Left colon (tissue), 2 donors: ENCODE data around the gene AADAT. TPM values are rescaled to one million over a fixed set of nuclear protein-coding genes. Genes with fewer than 3 reads are reported as not detected.

Experiments used
- ATAC-seq: fragments of 200-7000 bp; cut with Tn5 transposase; one replicate; pipeline ENCODE4 v1.9.1; 2020; ENCODE audit warnings: mild to moderate bottlenecking, moderate library complexity
- DNase-seq, 2 donors: peaks; one replicate each; pipeline ENCODE4 v3.0.0-alpha.2; 2020
- intact Hi-C, 2 donors: fragments of 100-400 bp; cut with DNase I in 1 of 2; cut with micrococcal nuclease in 1 of 2; formaldehyde crosslinking; loops; one replicate each; pipeline versions ENCODE4 v1.11.2 to v1.14.0; 2022; cut with DNase I, micrococcal nuclease
- total RNA-seq, 2 donors: library from RNA; stranded (reverse); fragmentation: NEBNext Ultra II Directional; extraction: Animal tissue kit (Norgen Biotek cat#: 25700); gene quantifications; one replicate each; pipeline ENCODE4 v1.2.1, GENCODE V29; 2021
- donor health status: DM: no; HTN: no; CAD: no.
- donor health status: DM: yes; HTN: yes; CAD: no.

The AADAT gene
- total RNA-seq, 2 donors from 2014 or later: 3.8 to 4.0 TPM

- DNase-seq (no peak), ATAC-seq (no peak)
- intact Hi-C loops: loop anchor here in 1 of 2 donors (10.0 kb wide), 1 partner anchor 225 kb away; no protein-coding TSS in a partner anchor
Measured at GRCh38 chr4:170040031-170040680, 49.6 kb downstream of the AADAT start.

DNA sequence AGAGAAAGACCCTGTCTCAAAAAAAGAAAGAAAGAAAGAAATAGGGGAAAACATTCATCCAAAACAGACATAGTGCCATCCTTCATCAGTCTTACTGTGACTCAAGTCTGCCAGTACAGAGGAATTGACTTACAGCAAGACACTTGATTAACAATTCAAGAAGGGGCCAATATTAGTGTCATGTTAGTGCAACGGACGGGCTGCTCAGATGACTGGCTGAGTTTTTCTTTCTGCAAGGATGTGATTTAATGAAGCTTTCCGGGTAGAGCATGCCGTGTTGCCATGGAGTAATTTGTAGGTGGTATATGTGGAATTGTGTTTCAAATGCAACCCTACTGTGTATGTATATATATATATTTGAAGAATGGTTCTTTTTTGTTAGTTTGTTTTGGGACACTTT, 51.0 kb downstream of the AADAT start:
- intact Hi-C loops: no loop called here
- ATAC-seq: no peak
- DNase-seq: no peak

- intact Hi-C loops: no loop called here
- DNase-seq (no peak), ATAC-seq (no peak)
Measured at GRCh38 chr4:170038232-170038631, 51.5 kb downstream of the AADAT start.

DNA sequence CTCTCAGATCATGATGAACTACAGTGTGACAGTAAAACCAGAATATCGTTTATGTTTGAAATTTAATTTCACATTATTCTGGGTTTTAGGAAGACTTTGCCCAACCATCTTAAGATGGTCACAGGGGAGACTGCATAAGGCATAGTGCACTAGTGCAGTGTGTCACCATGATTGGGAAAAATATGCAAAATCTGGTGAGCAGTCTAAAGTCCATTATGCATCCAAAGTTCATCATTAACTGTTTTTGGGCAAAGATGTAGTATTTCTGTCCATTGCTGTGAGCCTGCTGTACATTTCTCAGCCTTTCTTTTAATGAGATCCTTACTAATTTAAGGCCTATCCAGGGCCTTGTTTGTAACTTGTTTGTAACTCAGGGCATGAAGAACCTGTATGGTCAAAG, 52.3 kb downstream of the AADAT start:
- no peak for ATAC-seq

GRCh38 chr4:170035845-170036244, 53.9 kb downstream of the AADAT start:
- no peak for ATAC-seq
- intact Hi-C loops: no loop called here

More for the DNA sequence above, 52.3 kb downstream of the AADAT start:
- intact Hi-C loops: no loop called here
- DNase-seq: no peak

DNA sequence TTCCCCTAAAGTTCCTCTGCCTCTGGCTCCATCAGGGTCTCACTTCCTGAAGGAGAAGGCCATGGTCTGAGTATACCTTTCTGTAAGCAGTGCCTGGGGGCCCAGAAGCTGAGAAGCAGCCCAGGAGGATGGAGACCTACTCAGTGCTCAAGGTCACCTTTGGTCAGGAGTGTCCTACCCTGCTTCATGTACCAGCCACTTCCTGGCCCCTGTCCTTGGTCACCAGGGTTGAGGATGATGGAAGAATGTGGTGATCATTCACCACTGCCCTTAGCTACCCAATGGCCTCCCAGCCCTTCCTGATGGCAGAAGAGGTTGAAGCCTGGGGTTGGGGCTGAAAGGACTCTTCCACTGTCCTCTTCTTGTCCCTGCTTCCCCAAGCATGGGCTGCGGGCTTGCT, 54.5 kb downstream of the AADAT start:
- ATAC-seq (no peak), DNase-seq (no peak)
- intact Hi-C loops: no loop called here

More at GRCh38 chr4:170035845-170036244, 53.9 kb downstream of the AADAT start:
- DNase-seq: no peak

- ATAC-seq (no peak), DNase-seq (no peak)
- intact Hi-C loops: no loop called here
Measured at GRCh38 chr4:170033999-170034398, 55.8 kb downstream of the AADAT start.

DNA sequence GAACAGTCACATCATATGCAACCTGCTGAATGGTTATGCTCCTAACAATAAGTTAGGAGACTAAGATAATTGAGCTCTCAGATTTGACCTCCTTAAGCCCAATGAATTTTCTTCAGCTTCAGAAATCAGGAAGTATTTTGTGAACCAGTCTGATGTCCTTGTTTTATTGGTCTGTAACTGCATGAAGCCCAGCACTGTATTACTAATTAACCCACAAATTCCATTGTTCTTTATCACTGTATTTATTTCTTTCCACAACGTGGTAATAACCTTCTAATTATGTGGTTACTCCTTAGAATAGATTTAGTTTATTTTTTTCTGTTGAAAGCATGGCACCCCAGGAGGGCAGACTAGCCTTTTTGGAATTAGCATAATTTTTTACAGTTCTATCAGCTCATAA, 59.6 kb downstream of the AADAT start:
- no peak for DNase-seq
- intact Hi-C loops: no loop called here
- ATAC-seq: no peak

- intact Hi-C loops: no loop called here
- DNase-seq (peak; percentile 95 to 97), ATAC-seq (peak; percentile 88)
Measured at GRCh38 chr4:170027181-170027829, 62.5 kb downstream of the AADAT start.

- DNase-seq: peak; percentile 82 to 90
- intact Hi-C loops: no loop called here
- ATAC-seq: peak; percentile 89
Measured at GRCh38 chr4:170026253-170027021, 63.3 kb downstream of the AADAT start, which contains the start of gene MFAP3L. Gene MFAP3L (minus strand): TSS chr4:170026395. CDS start chr4:170005877, 20,518 bp downstream.

DNA sequence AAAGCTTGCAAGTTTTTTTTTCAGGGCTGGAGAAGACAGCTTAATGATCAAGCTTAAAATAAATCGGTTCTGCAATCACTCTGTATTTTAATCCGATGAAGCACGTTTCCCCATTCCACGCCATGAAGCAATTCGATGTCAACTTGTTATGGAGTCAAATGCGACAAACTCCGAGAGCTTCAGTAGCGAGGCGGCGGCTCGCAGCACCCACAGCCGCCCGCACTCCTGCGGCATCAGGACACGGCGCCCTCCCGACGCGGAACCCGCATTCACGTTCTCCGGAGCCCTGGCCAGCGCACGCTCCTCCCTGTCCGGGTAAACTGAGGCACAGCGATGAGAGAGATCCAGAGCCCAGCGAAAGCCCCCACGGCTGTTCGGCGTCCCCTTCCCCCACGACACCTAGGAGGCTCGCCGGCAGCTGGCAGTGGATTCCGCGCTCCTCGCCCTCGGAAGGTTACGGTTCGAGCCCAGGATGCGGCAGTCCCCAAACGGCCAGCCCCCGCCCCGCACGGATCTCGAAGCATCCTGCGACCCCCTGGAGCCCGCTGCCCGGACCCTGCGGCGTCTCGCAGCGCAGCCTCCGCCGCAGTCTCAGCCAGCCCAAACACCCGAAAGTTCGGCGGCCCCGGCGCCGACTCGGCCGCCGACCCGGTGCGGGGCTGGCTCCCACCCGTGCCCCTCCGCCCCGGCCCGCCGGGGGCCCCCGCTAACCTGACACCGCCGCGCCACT, 64.1 kb downstream of the AADAT start:
- DNase-seq (peak; percentile 25 to 37), ATAC-seq (no peak)
- intact Hi-C loops: no loop called here

- DNase-seq (no peak), ATAC-seq (no peak)
- intact Hi-C loops: no loop called here
Measured at GRCh38 chr4:170022211-170022610, 67.5 kb downstream of the AADAT start.

- DNase-seq (no peak), ATAC-seq (no peak)
- intact Hi-C loops: no loop called here
Measured at GRCh38 chr4:170017252-170017651, 72.5 kb downstream of the AADAT start.

DNA sequence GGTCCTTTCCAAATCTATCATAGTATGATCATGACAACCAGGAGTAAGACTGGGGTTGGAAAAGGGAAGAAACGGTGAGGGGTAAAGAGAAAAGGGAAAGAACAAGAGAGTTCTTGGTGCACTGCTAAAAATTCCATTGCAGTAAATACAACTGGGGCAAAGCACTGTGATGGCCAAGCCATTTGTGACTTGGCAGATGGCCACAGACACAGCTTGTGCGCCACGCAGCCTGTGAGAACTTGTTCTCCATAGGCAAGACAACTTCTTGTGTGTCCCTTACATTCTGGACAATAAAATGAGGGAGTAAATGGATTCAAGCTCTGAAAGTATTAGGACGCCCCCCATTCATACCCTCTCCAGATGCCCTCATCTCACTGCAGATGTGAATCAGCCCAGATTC, 74.5 kb downstream of the AADAT start:
- intact Hi-C loops: no loop called here
- DNase-seq (no peak), ATAC-seq (no peak)

DNA sequence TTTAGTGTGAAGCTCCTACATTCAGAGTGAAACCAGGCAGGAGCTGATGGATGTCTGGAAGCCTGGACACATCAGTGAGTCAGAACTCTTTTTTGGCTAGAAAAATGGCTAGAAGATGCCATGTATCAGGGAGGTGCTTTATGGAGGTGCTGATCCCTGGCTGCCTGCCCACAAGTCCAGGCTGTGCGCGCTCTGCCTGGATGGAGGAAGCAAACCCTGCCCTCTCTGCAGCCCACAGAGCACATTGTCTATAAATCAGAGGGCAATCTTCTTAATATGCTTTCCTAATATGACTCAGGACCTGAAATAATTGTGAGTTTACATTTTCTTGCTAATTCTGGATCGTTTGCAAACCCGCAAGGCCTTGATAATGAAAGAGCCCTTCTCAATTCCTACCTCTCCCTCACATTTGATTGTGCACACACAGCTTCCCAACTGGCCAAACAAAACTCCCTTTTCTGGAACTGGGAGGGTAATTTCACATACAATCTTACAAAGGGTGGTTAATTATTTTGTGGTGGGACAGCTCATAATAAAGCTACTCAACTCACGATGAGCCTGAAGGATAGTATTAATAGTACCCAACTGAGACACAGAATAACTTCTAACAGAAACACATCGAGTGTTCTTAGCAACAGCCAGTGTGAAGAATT, 75.3 kb downstream of the AADAT start:
- DNase-seq (no peak), ATAC-seq (no peak)
- intact Hi-C loops: no loop called here

DNA sequence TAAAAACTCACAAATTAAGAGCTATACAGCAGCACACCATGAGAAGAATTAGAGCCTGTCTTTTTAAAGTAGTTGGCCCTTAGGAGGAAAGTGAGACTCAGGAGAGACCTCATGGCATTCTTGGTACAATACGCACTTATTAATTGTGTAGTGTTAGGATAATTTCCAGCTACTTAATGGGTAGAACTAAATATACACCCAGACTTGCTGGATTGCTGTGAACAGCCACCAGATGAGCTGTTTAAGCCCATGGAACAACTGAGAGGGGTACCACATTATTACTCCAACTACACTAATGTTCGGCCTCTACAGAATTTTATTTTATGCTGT, 77.2 kb downstream of the AADAT start:
- intact Hi-C loops: no loop called here
- ATAC-seq: no peak
- DNase-seq: no peak

DNA sequence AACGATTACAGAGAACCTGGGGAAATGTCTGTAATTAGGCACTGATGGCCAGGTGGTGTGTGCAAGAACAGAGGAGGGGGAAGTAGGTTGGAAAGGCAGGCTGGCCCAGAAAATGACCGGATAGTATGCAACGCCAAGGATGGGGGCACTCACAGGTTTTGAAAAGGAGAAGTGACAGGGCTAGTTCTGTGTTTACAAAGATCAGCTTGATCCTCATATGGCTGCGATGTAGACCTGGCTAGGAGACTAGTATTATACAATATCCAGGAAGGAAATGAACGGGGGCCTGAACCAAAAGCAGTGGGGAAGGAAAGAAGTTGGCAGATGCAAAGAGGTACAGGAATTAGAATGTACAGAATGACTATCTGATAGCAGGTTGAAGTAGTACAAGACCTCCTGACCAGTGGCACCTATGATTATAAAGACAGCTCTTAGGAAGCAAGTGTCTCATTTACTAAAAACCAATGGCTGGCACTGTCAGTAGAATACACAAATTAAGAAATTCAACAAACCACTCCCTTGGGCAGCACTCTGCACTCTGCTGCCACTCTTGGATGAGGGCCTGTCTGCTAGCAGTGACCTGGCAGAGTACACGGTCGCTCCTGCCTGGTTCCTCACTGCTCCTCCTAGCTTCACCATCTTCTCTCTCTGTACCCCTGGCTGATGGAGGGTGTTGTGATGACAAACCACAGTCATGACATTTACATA, 77.7 kb downstream of the AADAT start:
- DNase-seq (no peak), ATAC-seq (peak; percentile 19)
- intact Hi-C loops: no loop called here
